HG03439 (cell line): ENCODE measurements around the gene DDX3X.
"Not testable (repeated sequence)": the region's sequence is repeated elsewhere in the genome, so short reads cannot be mapped to it uniquely, and the experiment has no call there.

ENCODE experiments used
- ATAC-seq: cut with Tn5 transposase; IDR thresholded peaks from one replicate; pipeline ENCODE4 v1.9.1; 2021; ENCODE audit warnings: mild to moderate bottlenecking, moderate library complexity; ENCODE audit not compliant: unreplicated experiment

Gene DDX3X

DNA sequence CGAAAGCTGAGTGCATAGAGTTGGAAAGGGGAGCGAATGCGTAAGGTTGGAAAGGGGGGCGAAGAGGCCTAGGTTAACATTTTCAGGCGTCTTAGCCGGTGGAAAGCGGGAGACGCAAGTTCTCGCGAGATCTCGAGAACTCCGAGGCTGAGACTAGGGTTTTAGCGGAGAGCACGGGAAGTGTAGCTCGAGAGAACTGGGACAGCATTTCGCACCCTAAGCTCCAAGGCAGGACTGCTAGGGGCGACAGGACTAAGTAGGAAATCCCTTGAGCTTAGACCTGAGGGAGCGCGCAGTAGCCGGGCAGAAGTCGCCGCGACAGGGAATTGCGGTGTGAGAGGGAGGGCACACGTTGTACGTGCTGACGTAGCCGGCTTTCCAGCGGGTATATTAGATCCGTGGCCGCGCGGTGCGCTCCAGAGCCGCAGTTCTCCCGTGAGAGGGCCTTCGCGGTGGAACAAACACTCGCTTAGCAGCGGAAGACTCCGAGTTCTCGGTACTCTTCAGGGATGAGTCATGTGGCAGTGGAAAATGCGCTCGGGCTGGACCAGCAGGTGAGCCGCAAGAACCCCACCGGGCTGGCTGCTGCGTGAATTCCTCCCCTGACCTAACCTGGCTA, at the start of gene DDX3X:
TSS of gene DDX3X (plus strand) at position 419 of the 619 bp plus-strand sequence. CDS start at position 510, 91 bp downstream.
- peak; percentile 53 for ATAC-seq

DNA sequence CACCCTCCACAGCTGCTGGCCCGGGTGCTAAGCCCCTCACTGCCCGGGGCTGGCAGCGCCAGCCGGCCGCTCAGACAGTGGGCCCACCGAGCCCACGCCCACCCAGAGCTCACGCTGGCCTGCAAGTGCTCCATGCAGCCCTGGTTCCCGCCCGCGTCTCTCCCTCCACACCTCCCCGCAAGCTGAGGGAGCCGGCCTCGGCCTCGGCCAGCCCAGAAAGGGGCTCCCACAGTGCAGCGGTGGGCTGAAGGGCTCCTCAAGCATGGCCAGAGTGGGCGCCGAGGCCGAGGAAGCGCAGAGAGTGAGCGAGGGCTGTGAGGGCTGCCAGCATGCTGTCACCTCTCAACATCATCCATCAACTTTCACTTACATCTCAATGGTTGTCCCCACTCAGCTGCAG, 48.0 kb upstream of the DDX3X start:
- not testable (repeated sequence) for ATAC-seq

DNA sequence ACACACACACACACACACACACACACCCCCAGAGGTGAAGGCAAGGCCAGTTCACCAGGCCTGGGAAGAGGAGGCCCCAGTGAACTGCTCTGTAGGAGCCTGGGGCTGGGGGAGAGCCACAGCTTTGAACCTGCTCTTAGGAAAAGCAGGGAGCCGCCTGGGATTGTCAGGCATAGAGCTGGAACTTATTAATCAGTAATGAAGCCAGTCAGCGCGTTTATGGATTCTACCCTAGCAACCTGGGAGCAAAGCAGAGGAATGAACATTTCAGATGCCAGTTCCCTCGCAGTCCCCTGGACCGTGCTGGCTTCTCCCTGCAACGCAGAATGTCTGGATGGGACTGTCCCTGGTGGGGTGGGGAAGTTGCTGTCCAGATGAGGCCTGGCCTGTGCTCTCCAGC, 45.3 kb upstream of the DDX3X start:
- ATAC-seq, result no peak

GRCh38 chrX:41289095-41289494, 44.9 kb upstream of the DDX3X start:
- ATAC-seq, result no peak

DNA sequence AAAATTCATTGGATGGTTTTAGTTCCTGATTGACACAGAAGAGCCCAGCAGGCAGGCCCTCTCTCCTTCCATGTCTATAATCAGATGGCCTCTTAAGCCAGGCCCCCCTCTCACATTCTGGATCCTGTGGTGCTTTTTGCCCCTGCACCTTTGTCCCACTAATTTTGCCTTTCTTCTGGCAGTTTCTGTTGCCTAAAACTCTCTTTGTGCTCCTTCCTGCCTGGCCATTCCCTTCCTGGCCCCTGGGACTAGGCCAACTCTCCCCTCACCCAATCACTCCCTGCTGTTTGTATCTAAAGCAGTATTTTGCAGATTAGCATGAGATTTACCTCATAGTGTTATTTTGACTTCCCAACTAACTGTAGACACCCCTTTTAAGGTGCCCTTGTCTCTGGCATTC, 42.7 kb upstream of the DDX3X start:
- ATAC-seq, result no peak

DNA sequence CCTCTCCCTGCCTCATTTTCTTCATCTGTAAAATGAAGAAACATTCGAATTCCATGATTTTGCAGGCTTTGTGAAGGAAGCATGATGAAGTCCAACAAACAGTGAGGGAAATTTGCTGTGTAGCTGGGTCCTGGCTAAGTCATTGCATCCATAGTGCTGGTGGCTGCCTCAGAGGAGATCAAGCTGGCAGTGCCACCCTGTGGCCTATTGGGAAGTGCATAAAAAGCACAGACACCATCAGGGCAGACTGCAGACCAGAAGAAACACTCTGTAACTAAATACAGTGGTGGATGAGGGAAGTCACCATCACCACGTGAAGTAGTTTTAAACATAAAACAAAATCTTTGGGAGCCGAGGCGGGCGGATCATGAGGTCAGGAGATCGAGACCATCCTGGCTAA, 40.7 kb upstream of the DDX3X start:
- ATAC-seq, result no peak

GRCh38 chrX:41300758-41301437, 33.1 kb upstream of the DDX3X start:
- ATAC-seq, result no peak

DNA sequence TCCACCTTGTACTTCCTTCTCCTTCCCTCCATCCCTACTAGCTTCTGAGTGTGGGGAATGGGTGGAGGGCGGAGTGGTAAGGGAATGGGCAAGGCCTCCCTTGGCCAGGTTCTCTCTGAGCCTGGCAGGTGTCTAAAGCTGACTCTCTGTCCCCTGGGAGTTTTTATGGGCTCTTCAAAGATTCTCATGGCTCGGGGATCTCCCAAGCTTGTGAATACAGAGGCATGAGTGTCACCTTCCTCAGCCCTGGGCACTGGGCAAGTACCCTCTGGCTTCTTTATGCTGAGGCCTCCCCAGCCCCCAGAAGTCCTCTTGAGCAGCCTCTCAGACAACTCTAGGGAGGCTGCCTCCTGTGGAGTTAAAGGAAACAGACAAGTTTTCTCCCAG, 32.5 kb upstream of the DDX3X start:
- no peak for ATAC-seq

GRCh38 chrX:41302370-41302769, 31.6 kb upstream of the DDX3X start:
- ATAC-seq, result no peak

DNA sequence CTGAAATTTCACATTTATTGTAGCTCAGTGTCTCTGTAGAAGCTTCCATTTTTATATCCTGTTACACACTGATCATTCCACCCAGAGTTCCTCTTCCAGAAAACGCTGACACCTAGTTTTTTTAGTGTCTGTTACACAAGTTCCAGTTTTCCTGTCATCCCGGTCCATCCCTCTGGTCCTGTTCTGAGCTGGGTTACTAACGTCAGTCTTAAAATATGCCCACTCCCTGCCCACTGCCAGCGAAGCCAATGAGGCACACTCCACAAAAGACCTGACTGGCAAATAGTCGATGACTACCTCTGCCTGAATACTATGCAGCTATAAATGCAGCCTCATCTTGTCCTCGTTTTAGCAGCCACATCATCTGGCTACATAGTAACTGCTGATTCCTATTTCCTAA, 30.9 kb upstream of the DDX3X start:
- no peak for ATAC-seq

DNA sequence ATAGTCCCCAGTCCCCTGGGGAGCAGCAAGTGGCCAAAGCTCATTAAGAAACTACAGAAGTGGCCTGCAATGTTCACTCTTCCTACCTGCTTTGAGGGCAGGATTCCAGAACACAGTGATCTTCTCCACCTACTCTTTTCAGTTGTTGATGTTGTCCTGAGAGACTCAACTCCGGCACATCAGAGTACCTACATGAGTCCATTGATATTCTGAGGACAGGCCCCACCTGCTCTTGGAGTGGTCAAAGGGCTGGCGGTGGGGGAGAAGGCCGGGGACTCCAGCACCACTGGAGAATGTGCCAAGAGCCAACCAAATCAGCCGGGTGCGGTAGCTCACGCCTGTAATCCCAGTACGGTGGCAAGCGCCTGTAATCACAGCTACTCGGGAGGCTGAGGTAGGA, 29.8 kb upstream of the DDX3X start:
- no peak for ATAC-seq

DNA sequence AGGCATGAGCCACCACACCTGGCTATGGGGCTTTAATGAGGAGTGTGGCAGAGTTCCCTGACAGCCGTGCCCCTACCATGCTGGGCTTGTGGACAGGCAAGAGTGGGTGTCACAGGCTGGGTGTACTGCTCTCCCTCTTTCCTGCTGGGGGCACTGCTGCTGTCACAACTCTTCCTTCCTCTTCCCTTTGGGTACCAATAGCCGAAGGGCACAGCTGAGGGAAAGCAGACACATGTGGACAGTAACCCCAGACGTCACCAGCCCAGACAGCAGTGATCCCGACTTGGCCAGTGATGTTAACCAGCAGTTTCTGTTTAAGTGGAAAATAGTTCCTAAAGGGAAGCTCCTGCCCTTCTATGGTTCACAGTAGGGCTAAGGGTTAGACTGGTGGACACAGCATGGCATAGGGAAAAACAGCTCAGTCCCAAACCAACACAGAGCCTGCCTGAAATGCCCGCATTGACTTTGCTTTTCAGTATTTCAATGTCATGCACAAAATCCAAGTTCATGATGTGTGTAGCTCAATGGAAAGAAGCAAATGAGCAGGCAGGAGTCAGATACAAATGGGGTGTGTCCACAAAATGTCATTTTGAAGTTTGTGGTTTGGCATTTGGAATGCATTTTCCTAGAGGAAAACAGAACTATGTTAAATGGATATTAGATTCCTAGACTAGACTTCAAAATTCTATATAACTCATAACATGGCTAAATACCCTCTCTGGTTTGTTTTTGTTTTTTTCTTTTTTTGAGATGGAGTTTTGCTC, 24.9 kb upstream of the DDX3X start:
- ATAC-seq, result no peak

GRCh38 chrX:41312786-41313185, 21.2 kb upstream of the DDX3X start:
- no peak for ATAC-seq

DNA sequence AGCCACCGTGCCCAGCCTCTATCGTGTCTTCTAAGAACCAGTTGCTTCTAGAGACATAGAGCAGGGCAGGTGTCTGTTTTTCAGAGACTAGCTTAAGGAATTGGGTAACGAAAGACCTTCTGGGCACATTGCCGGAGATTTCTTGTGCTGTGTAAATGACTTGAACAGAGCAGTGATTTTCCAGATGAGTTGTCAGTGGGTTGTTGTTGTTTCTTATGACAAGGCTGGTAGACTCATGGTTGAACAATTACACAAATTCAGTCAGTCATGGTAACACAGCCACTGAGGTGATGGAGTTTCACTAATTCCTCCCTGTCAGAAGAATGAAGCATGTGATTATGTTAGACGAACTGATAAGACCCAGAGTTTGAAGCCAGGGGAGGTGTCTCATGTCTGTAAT, 20.5 kb upstream of the DDX3X start:
- ATAC-seq, result no peak

DNA sequence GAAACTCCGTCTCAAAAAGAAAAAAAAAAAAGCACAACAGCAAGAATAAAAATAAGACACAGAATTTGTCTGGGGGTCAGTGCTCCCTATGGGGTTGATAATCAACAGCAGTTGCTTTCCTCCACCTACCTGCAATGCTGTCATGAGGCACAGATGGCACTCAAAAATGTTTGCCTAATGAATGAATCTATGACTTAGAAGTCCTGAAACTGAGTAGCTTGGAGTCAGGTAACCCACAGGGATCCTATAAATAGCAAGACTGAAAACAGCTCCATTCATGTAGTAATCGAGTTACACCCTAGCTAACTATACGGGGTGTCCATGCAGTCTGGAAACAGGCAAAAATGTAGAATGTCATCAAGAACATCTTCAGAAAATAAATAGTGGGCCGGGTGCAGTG, 19.8 kb upstream of the DDX3X start:
- ATAC-seq, result no peak

DNA sequence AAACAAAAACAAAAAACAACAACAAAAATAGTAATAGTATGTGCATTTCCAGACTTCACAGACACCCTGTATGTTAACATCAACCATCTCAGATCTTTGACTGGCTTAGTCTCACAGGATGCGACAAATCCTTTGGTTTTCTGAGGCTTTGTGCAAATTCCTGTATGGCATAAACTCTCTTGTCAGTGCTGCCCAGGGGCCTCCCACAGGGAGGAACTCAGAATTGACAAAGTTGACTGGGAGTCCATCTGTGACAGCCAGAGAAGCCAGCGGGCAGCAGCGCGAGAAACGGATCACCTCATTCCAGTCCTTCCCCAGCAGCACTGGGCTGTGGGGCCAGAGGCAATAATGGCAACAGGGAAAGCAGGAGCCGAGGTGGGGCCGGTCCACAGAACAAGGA, 19.1 kb upstream of the DDX3X start:
- ATAC-seq, result no peak

- not testable (repeated sequence) for ATAC-seq
These were observed 17.7 kb upstream of the DDX3X start for GRCh38 chrX:41316266-41316665.

DNA sequence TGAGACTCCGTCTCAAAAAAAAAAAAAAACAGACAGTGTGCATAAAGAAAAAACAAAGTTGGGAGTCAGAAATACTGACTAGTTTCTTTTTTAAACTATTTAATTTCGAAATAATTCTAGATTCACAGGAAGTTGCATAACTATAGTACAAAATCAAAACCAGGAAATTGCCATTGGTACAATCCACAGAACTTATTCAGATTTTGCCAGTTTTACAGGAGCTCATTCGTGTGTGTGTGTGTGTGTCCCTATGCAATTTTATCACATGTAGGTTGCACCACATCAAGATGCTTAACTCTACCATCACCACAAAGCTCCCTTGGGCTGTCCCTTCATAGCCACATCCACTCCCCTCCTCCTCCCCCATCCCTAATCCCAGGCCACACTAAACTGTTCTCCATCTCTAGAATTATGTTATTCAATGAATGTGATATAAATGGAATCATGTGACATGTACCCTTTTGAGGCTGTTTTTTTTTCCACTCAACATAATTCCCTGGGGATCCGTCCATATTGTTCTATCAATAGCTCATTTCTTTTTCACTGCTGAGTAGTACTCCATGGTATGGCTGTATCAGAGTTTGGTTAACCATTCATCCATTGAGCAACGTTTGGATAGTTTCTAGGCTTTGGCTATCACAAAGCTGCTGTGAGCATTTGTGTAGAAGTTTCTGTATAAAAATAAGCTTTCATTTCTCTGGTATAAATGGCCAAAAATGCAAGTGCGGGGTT, 16.3 kb upstream of the DDX3X start:
- no peak for ATAC-seq

DNA sequence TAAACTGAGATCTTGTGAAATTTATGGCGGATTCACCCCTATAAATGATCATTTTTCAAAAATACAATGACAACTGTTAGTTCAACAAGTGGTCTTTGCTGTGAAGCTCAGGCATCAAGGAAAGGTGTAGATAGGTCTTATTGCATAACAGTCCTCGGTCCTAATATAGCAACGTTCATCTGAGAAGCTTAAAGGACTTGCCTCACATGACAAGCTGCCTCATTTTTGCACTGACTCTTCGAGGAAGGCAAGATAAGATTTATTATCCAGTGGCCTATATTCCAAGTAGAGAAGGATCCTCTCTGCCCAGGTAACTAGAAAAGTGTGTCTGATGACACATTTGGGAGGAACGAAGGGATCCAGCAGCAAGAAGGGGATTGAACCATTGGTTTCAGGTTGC, 13.6 kb upstream of the DDX3X start:
- ATAC-seq, result no peak

GRCh38 chrX:41322821-41323603, 10.9 kb upstream of the DDX3X start:
- no peak for ATAC-seq

- ATAC-seq, result no peak
These were observed 7.5 kb upstream of the DDX3X start for GRCh38 chrX:41326431-41326830.
